ENCODE measurements around the gene SYT2.

SYT2 gene

DNA sequence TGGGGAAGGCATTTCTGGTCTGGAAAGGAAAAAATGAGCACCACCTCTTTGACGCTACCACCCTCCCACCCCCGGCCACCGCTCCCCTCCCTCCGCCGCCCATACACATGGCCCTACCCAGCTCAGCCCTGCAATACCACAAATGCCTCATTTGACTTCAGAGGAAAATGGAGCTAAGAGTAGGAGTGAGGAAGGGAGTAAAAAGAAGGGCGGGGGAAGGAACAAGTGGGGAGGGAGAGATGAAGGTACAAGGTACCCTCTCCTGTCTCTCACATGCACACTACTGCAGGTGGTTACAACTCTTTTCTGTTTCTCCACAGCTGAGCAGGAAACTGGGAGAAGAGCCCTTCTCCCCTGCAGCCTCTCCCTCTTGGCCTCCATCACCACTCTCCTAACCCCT is 7.1 kb downstream of the SYT2 start:
- DNase-seq = no peak

DNA sequence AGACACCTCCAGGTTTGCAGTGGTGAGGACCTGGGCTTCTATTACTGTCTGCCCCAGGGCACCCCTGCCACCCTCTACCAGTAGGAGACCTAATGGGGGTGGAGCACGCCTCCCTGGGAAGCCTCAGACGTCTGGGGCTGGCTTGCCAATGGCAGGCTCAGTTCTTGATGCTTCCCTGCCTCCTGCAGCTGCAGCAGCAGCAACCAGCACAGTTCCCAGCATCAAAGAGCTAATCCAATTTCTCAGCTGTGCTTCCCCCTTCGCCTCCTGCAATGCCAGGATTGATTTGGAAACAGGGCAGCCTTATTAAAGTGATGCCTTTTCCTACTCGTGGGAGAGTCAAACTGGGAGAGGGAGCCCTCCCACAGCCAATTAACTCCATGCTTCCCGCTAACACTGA is 8.2 kb downstream of the SYT2 start:
- DNase-seq = no peak

DNA sequence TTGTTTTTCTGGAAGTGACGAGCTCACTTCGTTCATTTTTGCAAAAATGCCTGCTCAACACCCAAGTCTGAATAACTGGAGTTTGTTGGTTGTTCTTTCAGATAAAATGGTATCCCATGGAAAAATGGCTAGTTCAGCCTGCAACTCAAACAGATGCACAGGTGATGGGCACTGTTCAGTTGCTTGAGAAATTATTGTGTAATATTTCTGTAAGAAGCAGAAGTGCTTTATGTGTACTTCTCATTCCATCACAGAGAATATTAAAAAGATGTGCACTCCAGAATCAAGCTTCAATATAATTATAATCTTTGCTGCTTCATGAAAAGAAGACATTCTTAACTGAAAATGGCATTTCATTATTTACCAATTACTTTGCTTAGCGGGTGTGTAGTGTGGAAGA is 9.1 kb downstream of the SYT2 start:
- no peak for DNase-seq

DNA sequence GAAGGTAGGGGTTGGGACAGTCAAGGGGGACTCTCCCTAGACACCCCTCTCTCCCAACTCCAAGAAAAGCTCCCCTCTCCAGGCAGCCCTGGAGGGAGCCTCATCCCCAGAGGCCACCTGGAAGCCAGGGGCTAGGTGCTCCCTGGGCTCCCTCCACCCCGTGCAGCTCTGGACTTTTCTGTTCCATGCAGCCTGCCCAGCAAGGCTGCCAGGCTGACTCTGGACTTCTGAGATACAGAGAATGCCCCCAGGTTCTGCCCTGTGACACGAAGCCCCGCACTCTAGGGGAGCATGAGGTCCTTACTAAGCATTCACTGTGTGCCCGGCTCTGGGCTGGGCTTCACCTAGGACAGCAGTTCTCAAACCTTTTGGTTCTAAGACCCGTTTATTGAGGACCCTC is 10.2 kb downstream of the SYT2 start:
- DNase-seq = no peak

DNA sequence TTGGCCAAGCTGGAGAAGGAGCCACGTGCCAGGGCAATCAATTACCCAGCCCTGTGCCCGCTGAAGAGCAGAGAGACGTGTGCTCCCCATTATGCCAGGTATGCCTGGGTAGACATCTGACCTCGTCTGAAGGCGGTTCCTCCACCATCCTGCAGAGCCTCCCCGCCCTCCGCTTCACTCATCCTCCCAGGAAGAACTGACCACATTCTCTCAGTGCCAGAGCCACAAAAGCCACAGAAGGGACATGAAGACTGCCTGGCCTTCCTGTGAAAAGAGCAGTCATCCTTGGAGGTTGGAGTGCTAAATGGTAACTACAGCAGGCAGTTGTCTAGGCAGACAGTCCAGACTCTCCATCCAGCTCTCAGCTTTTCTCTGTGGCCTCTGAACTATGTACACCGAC is 12.0 kb downstream of the SYT2 start:
- DNase-seq = no peak

DNA sequence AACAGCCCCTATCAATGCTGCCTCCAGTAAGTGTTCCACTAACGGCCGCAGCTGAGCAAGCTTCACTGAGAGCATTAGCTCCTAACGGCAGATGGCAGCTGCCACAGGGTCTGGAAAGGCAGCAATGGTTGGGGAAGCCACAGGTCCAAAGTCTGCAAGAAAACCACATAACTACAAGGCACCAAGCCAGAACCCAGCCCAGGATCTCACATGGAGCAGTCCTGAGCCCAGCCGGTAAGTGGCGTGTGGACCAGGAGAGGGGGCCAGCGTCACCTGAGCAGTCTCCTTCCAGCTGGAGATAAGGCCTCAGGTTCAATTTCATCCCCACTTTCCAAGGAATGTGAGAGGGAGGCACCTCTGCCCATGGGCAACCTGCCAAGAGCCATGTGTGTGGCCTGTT is 13.2 kb downstream of the SYT2 start:
- DNase-seq = no peak

DNA sequence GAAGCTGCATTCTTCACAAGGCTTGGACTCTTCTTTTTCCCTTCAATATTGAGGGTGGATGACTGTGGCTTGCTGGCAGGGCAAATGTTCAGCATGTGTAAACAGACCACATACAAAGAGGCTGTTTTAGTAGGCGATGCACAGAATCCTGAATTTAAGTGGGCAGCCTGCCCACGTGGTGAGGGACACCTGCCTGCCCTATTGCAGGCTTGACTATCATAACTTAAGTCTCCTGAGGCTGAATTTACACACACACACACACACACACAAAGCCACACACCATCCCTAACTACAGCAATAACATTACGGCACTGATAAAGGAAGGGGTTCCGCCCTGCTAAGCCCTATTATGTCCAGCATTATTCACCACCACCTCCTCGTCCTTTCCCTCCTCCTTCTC is 15.9 kb downstream of the SYT2 start:
- no peak for DNase-seq

DNA sequence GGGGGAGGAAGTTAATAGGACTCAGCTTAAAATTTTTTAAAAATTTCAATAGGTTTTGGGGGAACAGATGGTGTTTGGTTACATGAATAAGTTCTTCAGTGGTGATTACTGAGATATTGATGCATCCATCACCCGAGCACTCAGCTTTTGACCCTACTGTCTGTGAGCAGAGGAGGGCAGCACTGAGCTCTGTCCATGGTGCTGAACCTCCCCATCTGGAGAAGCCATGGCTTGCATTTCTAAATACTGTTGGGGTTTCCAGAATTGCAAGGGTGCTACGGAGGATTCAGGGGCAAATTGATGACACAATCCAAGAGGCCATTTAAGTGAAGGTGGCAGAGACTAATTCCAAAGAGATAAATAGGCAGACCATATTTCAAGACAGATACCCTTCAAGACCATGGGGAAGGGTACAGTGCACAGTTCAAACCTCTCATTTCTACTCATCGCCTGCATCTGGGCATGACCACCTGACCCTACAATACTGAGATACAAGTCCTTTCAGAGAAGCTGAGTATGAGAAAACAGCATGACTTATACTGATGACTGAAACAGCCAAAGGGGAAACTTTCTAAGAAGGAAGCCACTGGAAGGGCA is 17.2 kb downstream of the SYT2 start:
- peak; percentile 64 for DNase-seq

DNA sequence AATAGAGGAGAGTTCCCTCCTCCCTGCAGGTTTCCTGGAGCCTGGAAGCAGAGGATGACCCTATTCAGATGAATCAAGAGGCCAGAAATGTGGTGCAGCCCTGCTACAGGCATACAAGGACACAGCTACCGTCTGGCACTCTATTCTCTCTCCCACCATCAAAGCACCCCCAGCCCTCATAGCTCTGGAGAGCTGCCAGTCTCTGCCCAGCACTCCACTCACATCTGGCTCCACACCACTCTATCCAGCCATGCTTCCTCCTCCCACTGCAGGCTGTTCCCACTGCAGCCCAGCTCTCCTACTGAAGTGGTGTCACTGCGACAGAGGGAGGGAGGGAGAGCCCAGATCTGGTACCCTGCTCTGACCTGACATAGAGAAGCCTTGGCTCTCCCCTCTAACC is 18.4 kb downstream of the SYT2 start:
- DNase-seq = no peak

DNA sequence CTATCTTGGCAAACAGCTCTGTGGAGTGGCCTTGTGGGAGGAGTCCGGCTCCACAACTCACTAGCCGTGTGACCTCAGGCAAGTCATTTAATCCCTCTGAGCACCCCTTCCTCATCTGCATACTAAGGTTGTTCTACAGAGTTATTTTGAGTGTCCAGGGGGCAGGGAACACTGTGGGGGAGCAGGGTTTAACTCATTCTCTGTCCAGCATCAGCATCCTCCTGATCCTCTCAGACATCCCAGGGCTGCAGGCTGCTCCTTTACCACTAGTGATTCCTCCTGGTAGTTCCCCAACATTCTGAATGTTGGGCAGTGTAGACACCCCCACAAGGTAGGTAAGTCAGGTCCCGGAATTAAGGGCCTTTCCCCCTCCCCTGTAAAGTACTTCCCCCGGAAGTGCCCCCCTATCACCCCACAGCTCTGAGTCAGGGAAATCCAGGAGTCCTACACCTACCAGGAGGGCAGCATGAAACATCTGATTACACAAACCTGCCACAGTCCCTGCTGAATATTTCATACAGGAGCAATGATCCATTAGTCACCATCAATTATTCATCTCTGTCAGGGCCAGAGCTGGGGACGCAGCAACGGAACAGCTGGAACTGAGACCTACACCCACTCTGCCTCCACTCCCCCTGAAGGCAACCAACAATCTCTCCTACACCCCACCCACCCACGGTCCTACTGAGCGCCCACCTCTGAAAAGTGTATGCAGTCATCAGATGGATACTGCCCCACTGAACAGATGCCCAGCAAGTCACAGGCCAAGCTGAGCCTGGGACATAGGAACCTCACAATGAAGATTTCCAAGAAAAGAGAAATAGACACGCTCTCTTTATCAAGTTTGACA is 20.5 kb downstream of the SYT2 start:
- DNase-seq = no peak

DNA sequence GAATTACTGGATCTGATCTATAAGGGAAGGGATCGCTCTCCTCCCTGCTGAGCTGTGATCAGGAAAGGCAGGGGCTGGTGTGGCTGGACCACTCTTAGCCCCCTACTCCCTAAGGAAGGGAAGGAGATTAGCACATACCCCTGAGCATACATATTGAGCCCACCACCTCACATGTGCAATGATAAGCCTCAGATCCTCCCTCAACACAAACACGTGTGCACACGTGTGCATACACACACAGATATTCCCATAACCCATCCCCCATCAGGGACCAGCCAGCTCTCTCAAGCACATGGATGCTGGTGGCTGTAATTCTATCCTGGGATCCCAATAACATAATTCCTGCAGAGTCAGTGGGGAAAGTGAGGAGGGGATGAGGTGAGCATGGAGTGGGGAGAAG is 21.2 kb downstream of the SYT2 start:
- DNase-seq = no peak

DNA sequence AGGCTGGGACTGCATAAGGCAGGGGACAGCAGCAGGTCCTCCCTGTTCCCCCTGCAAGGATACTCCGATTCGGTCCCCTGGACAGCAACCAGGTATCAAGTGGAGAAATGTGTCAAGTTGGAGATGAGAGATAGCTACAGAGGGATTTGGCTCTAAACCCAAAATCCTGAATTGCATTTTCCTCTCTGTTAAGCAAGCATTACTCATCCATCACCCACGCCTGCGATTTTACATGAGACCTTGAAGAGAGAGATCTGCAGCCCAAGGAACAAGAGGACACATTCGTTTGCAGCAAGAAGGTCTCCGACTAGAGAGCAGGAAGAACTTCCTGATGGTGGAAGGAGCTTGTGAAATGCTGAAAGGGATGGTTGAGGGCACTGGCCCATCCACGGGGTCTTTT is 21.9 kb downstream of the SYT2 start:
- no peak for DNase-seq

DNA sequence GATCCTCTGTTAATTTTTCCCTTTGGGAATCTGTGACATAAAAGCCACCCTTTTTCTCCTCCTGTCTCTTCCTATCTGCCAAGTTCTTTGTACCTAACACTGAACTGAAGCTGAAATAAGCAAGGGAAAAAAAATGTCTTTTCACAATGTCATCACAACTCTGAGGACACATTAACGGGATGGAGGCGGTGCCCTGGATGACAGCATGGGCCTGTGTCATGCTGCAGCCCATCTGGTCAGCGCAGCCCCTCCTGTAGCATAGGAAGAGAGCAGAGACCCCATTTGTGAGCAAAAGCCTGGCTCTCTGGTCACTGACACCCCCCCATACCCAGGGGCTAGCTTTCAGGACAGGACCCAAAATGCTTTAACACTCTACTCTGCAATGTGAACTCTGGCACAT is 22.5 kb downstream of the SYT2 start:
- DNase-seq = no peak

DNA sequence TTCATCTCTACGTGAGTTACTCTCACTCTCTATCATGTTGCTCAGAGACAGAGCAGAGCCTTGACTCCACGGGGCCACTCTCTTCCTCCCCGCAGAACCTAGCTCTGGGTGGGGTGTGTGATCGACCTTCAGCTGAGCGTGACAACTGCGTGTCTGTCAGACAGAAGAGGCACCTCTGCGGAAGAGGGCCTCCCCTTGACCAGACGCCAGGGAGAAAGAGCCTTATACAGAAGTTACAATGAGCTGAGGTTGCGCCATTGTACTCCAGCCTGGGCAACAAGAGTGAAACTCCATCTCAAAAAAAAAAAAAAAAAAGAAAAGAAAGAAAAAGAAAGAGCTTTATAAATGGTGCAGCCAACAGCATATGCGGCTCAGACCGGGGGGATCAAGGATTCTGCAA is 22.9 kb downstream of the SYT2 start:
- DNase-seq = no peak

DNA sequence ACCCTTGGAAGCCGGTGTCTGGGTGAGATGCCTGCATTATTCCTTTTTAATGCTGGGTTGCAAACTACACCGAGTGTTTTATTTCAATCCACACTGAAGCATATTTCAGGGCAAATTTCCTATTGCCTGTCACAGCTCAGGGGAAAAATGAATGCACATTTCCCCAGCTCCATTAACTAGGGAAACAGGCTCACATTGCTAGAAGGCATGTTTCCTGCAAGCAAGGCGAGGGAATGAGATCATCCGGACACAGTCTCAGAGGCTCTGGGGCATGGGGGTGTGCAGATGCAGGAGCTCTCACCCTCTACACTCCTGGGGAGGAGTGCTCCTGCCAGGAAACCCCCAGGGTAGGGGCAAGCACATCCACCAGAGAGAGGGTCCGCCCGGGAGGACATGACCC is 24.6 kb downstream of the SYT2 start:
- DNase-seq = no peak

DNA sequence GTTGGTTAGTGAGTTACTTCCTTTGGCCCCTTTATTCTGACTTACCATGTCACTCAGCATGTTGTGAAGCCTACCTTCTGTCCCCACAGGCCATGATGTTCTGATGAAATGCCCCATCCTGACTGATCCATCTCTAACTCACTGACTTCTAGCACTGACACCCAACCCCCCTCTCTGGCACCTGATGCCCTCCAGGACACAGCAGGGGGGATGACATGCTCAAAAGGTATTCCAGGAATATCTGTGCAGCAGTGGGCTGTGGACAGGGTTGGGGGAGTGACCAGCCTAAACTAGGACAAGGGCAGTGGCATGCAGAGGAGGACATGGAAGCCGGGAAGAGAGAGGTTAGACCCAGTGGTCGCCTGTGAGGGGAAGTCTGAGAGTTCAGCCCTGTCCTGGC is 25.5 kb downstream of the SYT2 start:
- no peak for DNase-seq

DNA sequence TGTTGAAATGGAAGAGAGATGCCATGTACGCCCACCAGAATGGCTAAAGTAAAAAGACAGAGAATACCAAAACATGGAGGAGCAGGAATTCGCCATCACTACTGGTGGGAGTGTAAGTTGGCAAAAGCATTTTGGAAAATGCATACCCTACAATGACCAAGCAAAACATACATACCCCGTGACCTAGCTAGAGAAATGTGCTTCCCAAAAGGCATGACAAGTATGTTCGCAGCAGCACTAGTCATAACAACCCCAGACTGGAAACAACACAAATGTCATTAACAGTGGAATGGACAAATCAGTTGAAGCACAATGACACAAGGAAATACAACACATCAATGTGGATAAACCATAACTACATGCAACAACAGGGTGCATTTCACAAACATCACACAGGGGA is 27.2 kb downstream of the SYT2 start:
- DNase-seq = no peak

DNA sequence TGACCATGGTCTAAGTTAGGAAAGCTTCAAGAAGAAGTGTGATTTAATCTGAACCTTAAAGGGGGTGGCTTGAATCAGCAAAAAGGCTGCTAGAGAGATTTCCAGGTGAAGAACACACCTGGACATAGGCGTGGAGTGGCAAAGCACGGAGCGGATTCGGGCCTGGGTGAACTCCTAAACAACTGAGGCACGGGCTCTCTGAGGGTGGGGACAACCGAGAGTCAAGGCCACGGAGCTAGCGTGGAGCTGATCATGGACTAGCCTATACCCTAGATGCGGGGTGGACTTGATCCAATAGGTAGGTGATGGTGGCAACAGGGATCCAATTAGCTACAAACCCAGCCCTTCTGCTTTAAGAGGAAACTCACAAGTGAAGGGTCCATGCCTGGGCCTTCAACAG is 27.8 kb downstream of the SYT2 start:
- DNase-seq = no peak

DNA sequence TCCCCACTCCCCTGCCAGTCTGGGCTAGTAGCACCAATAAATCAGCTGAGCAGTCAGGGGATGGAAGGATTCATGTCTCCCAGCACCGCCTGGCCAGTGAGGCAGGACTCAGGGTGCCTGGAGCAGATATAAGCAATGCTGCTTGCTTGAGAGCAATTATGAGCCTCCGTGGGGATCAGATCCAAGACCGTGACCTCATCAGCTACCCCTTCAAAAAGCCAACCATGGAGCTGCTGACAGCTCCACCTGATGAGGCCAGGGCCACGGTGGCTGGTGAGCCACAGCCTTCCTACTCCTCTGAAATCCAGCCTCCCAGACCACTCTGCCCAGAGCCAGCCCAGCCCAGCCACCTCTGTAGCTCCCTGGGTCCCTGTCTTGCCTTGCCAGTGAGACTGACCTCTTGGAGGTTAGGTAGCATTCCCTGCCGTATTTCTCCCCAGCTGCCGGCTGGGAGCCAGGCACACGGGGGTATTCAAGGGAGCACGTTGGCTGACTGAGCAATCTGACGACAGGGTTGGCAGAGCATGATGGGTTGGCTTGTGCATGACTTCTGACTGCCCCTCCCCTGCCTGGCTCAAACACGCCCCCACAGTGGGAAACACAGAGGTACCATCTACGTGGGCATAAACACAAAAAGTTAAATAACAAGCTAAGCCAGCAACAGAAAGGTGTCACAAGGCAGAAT is 28.4 kb downstream of the SYT2 start:
- DNase-seq = no peak

DNA sequence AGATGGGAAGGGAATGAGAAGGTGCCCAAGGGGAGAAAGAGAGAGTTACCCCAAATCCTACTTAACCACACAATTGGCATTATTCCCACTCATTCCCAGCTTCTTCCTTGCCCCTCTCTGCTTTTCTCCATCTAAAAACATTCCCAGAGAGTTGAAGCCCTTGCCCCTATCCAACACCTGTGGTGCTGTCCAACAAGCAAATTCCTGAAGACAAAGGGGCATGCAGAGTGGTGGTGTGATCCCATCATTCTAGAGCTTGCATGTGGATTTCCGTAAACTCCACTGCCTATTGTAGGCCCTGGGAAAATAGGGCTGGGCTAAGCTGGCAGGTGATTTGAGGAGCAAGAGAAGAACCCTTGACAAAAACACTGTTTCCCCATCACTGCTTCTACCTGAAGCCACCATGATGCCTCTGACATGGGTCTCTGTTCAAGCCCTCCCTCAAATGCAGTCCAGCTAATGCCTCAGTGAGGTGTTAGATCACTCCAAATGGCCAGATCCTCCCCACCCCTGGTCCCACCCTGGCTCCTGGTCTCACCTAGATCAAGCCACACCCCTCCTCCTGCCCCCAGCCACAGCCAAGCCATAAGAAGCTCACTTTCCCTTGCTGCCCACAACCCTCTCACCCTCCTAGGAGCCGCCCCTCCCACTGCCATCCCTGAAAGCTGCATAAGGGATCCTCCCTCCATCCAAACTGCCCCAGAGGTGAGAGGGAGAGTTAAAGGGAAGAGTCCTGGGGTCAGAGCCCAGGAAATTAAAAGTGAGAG is 29.5 kb downstream of the SYT2 start:
- no peak for DNase-seq

DNA sequence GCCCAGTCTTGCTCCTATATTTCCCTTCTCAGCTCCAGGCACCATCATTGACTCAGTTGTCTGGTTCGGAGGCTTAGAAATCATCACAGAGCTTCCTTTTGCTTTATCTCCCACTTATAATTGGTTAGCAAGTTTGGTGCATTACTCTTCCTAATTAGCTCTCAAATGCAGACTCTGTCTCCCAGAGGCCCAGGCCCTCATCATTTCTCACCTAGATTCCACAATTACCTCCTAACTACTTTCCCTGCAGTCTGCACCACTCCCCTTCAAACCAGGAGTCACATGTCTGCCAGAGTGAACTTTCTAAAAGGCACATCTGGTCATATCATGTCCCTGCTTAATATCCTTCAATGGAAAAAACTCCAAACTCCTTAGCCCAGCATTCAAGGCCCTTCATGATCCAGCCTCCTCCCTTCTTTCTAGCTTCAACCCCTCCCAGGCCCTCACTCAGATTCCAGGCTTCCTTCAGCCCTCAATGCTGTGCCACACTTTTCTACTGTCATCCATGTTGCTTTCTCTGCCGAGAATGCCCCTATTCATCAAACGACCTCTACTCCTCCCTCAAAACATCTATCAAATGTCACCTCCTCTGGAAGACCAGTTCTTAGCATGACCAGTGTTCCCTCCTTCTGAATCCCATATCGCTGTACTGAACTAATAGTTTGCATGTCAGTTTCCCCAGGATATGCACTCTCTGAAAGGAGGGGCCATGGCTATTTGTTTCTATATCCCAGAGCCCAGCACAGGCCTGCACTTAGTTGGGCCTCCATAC is 30.7 kb downstream of the SYT2 start:
- no peak for DNase-seq

DNA sequence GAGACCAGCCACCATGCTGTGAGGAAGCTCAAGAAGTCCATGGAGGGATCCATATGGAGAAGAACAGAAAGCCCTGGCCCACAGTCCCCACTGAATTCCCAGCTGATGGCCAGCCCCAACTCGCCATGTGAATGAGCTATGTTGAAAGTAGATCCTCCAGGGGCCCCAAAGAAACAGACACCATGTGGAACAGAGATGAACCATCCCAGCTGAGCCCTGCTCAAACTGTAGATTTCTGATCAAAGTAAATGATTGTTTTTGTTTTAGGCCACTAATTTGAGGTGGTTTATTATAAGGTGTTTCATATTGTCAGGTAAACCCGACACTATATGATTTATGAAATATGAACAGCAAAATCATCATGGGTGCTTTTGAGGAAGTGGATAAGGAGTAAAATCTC is 32.8 kb downstream of the SYT2 start:
- no peak for DNase-seq

DNA sequence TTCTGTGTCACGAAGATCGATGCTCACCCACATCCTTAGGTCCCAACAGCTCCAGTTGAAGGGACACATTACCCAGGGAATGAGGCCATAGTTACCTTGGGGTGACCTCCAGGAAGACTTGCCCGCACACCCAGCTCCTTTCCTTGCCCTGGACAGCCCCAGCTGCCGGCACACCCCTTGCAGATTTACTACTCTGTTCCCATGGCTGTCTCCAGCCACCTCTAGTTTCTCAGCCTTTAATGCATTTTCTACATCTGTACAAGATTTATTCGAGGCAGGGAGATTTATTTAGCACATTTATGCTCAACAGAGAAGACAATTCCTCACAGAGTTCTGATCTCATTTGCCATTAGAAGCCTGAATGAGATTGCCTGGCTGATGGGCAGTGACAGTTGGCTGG is 36.7 kb downstream of the SYT2 start:
- no peak for DNase-seq
